Fibroblast of lung (primary cell): ENCODE data around the gene PANK1. TPM values are rescaled to one million over a fixed set of nuclear protein-coding genes. Genes with fewer than 3 reads are reported as not detected.

Source experiments
- DNase-seq, 2 donors: peaks; one replicate each; pipeline versions ENCODE4 v3.0.0 to v3.0.0-alpha.2; 2010; ENCODE audit warnings: low read depth in 2 of 2
- H2AFZ ChIP-seq: 2 replicates; pipeline ENCODE4 v1.5.1; 2012; ENCODE audit warnings: low read length, control low read depth, inconsistent platforms
- H3K27ac ChIP-seq: 2 replicates; pipeline ENCODE4 v1.5.1; 2011; ENCODE audit warnings: low read length, control low read depth; ENCODE audit not compliant: insufficient read depth
- H3K27me3 ChIP-seq: 2 replicates; pipeline ENCODE4 v1.5.1; 2011; ENCODE audit warnings: mild to moderate bottlenecking, low read length; ENCODE audit not compliant: control insufficient read depth, insufficient read depth
- H3K36me3 ChIP-seq: 2 replicates; pipeline ENCODE4 v1.5.1; 2011; ENCODE audit warnings: low read length; ENCODE audit not compliant: control insufficient read depth, insufficient read depth
- H3K4me1 ChIP-seq: 2 replicates; pipeline ENCODE4 v1.5.1; 2011; ENCODE audit warnings: low read length; ENCODE audit not compliant: control insufficient read depth, insufficient read depth; ENCODE audit errors: extremely low read depth
- H3K4me2 ChIP-seq: 2 replicates; pipeline ENCODE4 v1.5.1; 2011; ENCODE audit warnings: low read length, control low read depth; ENCODE audit not compliant: insufficient read depth; ENCODE audit errors: extremely low read depth
- H3K4me3 ChIP-seq, 4 experiments: fragments of 200-600 bp in 1 of 4; sonication (generic) in 1 of 4; replicated peaks in 1 of 4; 2 replicates each; pipeline ENCODE4 v1.5.1; 2011 to 2016; ENCODE audit warnings: low read length in 4 of 4, low read depth in 3 of 4, mild to moderate bottlenecking in 3 of 4, control low read depth in 2 of 4, inconsistent platforms in 1 of 4, mixed read lengths in 1 of 4; ENCODE audit not compliant: insufficient read depth in 1 of 4; ENCODE audit errors: control extremely low read depth in 1 of 4
- H3K79me2 ChIP-seq: 2 replicates; pipeline ENCODE4 v1.5.1; 2012; ENCODE audit warnings: mild to moderate bottlenecking, low read length, inconsistent platforms; ENCODE audit not compliant: control insufficient read depth, insufficient read depth
- H3K9ac ChIP-seq: 2 replicates; pipeline ENCODE4 v1.5.1; 2011; ENCODE audit warnings: mild to moderate bottlenecking, low read length, control low read depth; ENCODE audit not compliant: insufficient read depth
- H3K9me3 ChIP-seq: 2 replicates; pipeline ENCODE4 v1.5.1; 2012; ENCODE audit warnings: low read depth, low read length; ENCODE audit not compliant: control insufficient read depth, insufficient read depth
- H4K20me1 ChIP-seq: 2 replicates; pipeline ENCODE4 v1.5.1; 2011; ENCODE audit warnings: low read length; ENCODE audit not compliant: control insufficient read depth, insufficient read depth; ENCODE audit errors: extremely low read depth
- EZH2 ChIP-seq: IDR thresholded peaks from 2 replicates; pipeline ENCODE4 v1.5.1; 2012; ENCODE audit warnings: low read length, control low read depth, mild to moderate bottlenecking; ENCODE audit errors: missing control alignments
- polyA plus RNA-seq, 2 donors: library from polyadenylated mRNA; depleted of rRNA in 1 of 2; stranded (reverse) in 1 of 2; unstranded in 1 of 2; fragments of >200 nt; gene quantifications; 2 replicates each; pipeline ENCODE4 v1.2.1, GENCODE V29; 2011 to 2012; ENCODE audit warnings: missing spikeins in 1 of 2
- total RNA-seq: library from RNA; depleted of rRNA; stranded (reverse); fragments of >200 nt; gene quantifications from 2 replicates; pipeline ENCODE4 v1.2.1, GENCODE V29; 2014
- TF ChIP-seq, protein P1 (sequence below), 2 donors: IDR thresholded peaks in 1 of 2; conservative IDR thresholded peaks in 1 of 2; 1 replicate in 1 of 2; 2 replicates in 1 of 2; pipeline ENCODE4 v1.5.1; 2011 to 2012; ENCODE audit warnings: low read length in 2 of 2, control low read depth in 1 of 2, inconsistent platforms in 1 of 2, low read depth in 1 of 2, mild to moderate bottlenecking in 1 of 2

The PANK1 gene
- total and polyA plus RNA-seq, 2 donors (not counting 1 experiment from before 2014, with no cell fraction given) = 5.3 to 9.2 TPM

- Histone ChIP-seq H3K4me2 (no peak overlapping the region), H4K20me1 (no peaks in the 10 kb centered on the region), H3K27ac (no peak overlapping the region), H3K9me3 (no peaks in the 10 kb centered on the region), H3K79me2 (no peaks in the 10 kb centered on the region), H3K4me3 (no peak overlapping the region), H3K9ac (no peak overlapping the region), H3K4me1 (peaks cover 10% of the 10 kb centered on the region), H2AFZ (no peak overlapping the region), H3K36me3 (no peaks in the 10 kb centered on the region), H3K27me3 (no peaks in the 10 kb centered on the region)
- TF ChIP-seq EZH2 = no peak
- TF ChIP-seq, protein P1, sequence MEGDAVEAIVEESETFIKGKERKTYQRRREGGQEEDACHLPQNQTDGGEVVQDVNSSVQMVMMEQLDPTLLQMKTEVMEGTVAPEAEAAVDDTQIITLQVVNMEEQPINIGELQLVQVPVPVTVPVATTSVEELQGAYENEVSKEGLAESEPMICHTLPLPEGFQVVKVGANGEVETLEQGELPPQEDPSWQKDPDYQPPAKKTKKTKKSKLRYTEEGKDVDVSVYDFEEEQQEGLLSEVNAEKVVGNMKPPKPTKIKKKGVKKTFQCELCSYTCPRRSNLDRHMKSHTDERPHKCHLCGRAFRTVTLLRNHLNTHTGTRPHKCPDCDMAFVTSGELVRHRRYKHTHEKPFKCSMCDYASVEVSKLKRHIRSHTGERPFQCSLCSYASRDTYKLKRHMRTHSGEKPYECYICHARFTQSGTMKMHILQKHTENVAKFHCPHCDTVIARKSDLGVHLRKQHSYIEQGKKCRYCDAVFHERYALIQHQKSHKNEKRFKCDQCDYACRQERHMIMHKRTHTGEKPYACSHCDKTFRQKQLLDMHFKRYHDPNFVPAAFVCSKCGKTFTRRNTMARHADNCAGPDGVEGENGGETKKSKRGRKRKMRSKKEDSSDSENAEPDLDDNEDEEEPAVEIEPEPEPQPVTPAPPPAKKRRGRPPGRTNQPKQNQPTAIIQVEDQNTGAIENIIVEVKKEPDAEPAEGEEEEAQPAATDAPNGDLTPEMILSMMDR (conservative IDR thresholded peaks at IDR 0.05 in 1 of 2, IDR thresholded peaks at IDR 0.05 in 1 of 2; ENCODE audit: low read depth in 1 of 2, low read length in 2 of 2) = no peak
- DNase-seq = peak; percentile 94 to 98
Measured at GRCh38 chr10:89553064-89553734, 91.8 kb downstream of the PANK1 start.

- Histone ChIP-seq H3K4me2 (no peak overlapping the region), H3K27me3 (no peaks in the 10 kb centered on the region), H3K79me2 (no peaks in the 10 kb centered on the region), H3K4me3 (no peak overlapping the region), H3K4me1 (peaks cover 10% of the 10 kb centered on the region), H3K36me3 (no peaks in the 10 kb centered on the region), H3K27ac (no peak overlapping the region), H3K9me3 (no peaks in the 10 kb centered on the region), H3K9ac (no peak overlapping the region), H4K20me1 (no peaks in the 10 kb centered on the region), H2AFZ (no peak overlapping the region)
- DNase-seq = no peak
- TF ChIP-seq, protein P1 (conservative IDR thresholded peaks at IDR 0.05 in 1 of 2, IDR thresholded peaks at IDR 0.05 in 1 of 2; ENCODE audit: low read depth in 1 of 2, low read length in 2 of 2) = no peak
- TF ChIP-seq EZH2 = no peak
Measured at GRCh38 chr10:89552213-89552612, 92.8 kb downstream of the PANK1 start.

- H3K4me3 ChIP-seq = no peak overlapping the region
- H3K9ac ChIP-seq = no peak overlapping the region
- peaks cover 10% of the 10 kb centered on the region for H3K4me1 ChIP-seq
- TF ChIP-seq EZH2 = no peak
- TF ChIP-seq, protein P1 (conservative IDR thresholded peaks at IDR 0.05 in 1 of 2, IDR thresholded peaks at IDR 0.05 in 1 of 2; ENCODE audit: low read depth in 1 of 2, low read length in 2 of 2) = no peak
- no peaks in the 10 kb centered on the region for H3K9me3 ChIP-seq
- DNase-seq = peak; percentile 18 to 43
- H3K36me3 ChIP-seq = no peaks in the 10 kb centered on the region
- no peak overlapping the region for H3K27ac ChIP-seq
- H2AFZ ChIP-seq = no peak overlapping the region
- no peaks in the 10 kb centered on the region for H3K27me3 ChIP-seq
- no peaks in the 10 kb centered on the region for H4K20me1 ChIP-seq
- no peak overlapping the region for H3K4me2 ChIP-seq
- H3K79me2 ChIP-seq = no peaks in the 10 kb centered on the region
Measured at GRCh38 chr10:89550509-89550908, 94.5 kb downstream of the PANK1 start.
